GM19438 (cell line): ENCODE data around the gene CBX7.

Experiments
- ATAC-seq: cut with Tn5 transposase; IDR thresholded peaks from one replicate; pipeline ENCODE4 v1.9.1; 2021; ENCODE audit warnings: low read depth; ENCODE audit not compliant: unreplicated experiment

Gene CBX7

DNA sequence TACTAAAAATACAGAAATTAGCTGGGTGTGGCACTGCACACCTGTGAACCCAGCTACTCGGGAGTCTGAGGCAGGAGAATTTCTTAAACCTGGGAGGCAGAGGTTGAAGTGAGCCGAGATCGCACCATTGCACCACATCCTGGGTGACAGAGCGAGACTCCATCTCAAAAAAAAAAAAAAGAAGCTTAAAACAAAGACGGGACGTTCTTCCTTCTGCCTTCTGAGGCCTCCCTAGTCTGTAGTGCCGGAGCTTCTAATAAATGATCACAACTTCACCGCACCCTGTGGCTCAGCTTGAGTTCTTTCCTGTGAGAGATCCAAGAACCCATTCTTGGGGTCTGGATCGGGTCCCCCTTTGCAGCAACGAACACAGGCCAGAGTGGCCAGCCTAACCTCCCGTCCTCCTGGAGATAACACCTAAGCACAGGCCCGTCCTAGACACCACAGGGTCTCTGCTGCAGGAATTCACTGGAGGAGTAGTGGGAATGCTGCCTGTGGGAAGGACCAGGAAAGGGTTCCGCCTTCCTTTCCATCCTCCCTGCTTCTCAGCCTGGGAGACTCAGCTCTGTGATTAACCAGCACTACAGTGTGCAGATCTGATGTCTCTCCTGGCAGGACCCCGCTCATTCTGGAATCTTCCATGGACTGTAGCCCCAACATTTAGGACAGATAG, 57.6 kb downstream of the CBX7 start:
- no peak for ATAC-seq

DNA sequence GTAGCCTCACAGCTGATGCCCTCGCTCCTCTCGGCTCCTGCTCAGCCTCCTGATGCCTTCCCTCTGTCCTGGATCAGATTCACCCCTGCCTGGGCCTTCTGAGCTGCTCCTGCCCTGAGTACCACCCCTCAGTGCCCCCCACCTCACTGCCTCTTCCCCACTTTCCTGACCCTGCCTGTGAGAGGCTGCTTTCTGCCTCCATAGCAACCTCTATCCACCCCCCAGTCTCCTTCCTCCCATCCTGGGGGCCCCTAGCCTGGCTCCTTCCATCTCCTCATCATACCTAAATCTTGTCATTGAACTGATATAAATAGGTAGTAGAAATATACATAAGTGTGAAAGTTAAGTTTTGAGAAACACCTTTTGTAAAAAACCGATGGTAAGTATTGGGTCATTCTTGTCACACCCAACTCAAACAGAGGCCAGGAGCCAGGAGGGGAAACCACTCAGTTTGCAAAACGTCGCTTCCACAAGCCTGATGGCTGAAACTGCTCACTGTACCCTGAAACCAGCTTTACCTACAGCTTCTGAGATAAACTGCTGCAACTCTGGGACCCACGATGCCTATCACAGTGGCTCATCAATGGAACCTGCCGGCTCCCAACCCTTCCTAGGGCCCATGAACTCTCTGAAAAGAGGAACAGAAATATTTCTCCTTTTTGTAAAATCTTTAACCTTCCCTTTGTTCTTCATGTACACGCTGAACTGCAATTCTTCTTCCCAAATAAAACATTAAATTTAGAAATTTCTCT, 60.2 kb downstream of the CBX7 start:
- no peak for ATAC-seq

DNA sequence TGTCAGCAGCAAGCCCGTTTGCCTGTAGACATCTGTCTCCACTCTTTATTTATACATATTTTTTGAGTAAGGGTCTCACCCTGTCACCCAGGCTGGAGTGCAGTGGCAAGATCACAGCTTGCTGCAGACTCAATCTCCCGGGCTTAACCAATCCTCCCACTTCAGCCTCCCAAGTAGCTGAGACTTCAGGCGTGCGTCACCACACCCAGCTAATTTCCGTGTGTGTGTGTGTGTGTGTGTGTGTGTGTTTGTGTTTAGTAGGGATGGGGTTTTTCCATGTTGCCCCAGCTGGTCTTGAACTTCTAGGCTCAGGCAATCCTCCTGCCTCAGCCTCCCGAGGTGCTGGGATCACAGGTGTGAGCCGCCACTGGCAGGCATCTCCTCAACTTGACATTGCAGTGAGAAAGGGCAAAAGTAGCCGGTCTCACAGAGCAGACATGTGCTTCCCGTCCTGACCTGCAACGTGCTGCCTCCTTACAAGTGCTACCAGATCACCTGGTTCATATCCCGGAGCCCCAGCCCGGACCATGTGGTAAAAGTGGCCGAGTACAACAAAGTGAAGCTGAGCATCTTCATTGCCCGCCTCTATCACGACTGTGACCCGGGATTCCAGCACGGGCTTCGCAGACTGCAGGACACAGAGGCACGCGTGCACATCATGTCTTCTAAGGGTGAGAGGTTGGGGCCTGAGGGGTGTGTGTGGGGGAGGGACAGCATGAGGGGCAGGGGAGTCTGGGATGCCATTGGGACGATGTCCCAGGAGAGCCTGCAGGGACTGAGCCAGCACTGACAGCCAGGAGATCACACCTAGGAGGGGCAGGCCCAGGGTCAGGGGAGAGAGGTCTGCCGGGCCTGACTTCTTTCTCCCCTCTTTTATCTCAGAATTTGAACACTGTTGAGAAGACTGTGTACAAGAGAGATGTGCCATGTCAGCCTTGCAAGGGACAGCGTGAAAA, 61.1 kb downstream of the CBX7 start:
- ATAC-seq, result no peak

DNA sequence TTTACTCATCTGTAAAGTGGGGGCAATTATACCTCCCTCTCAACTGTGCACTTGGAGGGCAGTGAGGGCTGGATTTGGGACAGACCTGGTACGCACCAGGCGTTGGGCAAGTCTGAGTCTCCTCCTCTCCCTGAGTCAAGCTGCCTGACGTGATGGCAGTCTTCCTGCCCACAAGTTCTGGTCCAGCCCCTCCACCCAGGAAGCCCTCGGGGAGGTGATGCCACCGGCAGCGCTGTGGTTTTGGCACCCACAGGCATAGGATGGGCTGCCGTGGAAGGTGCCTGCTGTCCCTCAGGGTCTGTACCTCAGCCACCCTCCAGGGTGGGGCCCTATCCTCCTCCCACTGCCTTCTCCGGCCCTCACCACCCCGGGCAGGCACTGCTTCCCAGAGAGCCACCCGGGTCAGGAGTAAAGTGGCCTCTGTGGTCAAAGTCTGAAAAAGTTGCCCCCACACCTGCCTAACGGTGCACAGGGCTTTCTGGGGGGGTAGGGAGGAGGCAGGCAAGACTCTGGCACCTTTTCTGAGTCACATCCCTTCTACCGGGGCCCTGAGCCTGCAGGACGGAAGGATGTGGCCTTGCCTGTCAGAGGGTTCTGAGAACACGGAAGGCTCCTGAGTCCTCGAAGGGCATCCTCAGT, 61.9 kb downstream of the CBX7 start:
- no peak for ATAC-seq

DNA sequence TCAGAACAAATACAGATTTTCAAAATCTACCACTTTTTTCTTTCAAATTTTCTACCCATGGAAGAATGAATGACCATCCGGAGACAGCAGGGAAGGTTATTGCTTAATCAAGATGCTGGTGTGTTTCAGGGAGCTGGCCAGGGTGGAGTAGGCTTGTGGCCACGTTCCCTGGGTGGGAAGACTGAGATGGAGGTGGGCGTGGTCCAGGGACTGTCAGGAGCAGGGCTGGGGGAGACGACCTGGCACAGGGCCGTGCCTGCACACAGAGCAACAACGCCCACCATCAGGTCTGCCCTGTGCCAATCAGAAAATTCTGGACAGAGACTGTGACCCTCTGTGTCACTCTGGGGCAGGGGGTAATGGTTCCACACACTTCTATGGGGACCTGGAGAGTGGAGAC, 62.6 kb downstream of the CBX7 start:
- ATAC-seq, result no peak

DNA sequence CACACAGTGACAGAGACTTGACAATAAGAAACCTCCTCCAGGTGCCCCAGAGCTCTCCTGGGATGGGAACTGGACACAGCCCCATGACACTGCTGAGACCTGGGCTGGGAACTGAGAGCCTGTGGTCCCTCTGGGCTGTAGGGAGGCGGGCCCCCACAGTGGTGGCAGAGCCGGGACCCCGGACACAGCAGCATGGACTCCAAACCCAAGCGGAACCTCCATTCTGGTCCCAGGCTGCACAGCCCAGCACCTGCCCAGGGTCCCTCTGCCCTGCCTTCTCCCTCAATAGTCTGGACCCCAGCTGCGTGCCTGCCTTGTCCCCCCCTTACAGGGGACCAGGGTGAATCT, 63.8 kb downstream of the CBX7 start:
- no peak for ATAC-seq

DNA sequence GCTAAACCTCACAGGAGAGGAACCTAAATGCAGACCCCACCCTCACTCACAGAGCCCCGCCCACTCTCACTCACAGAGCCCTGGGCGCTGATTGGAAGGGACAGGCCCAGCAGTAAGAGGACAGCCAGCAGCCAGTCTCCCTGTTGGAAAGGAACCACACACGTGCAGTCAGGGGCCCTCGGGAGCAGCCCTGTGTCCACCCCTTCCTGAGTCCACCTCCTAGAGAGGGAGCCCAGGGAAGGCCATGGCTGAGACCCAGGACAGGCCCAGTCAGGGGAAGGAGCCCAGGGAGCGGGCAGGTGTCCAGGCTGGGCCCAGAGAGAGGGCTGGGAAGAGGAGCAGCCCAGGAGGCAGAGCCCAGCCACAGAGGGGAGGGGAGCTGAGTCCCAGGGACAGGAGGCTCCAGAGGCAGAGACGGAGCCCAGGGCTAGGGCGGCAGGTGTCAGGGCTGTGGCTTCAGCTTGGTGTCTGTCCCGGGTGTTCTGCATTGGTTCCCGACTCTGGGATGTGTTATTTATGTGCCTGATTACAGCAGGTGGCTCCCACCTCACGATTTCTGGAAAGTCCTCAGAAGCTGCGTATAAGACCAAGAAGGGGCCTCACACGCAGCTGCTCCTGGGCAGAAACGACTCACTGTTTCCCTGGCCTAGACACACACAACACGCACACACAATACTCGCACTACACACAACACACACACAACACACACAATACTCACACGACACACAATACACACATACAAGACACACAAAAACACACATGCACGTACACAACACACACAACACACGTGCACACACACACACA, 64.4 kb downstream of the CBX7 start:
- no peak for ATAC-seq

DNA sequence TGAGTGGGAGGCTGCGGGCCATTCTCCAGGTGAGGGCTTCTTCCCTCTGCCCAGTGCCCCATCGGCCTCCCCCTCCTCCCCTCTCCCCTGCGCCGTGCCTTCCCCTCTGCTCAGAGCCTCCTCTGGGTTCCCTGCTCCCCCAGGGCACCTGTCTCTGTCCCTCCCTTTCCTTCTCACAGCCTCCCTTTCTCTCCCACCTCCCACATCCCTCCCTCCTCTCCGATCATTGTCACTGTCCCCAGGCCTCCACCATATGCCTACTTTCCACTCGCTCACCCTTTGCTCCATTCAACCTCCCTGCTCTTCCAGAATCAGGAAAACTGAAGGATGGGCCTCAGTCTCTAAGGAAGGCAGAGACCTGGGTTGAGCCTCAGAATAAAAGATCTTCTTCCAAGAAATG, 65.4 kb downstream of the CBX7 start:
- ATAC-seq, result no peak

DNA sequence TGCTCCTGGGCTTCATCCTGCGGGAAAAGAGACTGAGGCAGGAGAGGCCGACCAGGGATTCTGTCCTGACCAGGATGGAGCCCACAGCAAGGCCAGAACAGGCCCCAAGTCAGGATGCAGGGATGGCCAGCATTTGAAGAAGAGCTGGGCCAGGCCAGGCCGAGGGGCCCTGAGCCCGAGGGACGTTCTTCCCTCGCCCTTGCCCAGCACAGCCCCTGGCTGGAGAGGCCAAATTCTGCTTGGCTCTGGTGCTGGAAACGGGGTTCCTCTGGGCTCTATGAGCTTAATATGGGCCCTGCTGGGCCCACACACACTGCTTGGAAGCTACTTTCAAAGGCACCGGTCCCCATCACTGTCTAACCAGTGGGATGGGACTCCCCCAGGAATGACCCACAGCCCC, 67.8 kb downstream of the CBX7 start:
- ATAC-seq, result no peak

DNA sequence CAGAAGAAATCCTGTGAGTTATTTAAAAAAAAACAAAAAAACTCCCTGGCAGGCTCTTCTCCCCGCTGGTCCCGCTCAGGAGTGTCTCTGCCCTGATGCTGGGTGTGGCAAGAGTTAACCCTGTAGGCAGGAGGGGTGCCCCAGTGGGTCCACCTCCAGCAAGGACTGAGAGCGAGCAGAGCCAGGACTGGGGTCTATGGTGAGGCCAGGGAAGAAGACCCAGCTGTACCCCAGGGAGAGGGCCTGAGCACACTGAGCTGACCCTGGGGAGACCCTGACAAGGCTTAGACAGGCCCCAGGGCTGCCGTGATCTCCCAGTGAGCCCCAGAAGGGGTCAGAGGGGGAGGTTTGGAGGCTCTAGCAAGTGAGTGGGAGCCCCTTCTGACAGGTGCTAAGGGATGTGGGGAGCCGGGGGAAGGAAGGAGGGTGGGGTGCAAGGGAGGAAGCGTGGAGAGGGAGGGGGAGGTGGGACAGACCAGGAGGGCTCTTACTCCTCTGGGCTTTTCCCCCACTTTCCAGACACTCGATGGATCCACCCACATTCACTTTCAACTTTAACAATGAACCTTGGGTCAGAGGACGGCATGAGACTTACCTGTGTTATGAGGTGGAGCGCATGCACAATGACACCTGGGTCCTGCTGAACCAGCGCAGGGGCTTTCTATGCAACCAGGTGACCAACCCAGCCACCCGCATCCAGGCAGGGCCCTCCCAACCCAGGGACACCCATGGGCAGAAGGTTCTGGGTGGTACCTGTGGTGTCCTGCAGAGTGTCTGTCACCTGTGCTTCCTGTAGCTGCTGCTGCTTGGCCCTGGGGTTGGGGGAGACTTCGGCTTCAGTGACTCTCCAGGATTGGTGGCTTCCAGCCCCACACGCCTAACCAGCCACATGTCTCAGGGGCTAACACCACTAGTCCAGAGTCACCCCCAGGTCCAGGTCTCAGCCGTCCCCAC, 69.0 kb downstream of the CBX7 start:
- ATAC-seq, result no peak

DNA sequence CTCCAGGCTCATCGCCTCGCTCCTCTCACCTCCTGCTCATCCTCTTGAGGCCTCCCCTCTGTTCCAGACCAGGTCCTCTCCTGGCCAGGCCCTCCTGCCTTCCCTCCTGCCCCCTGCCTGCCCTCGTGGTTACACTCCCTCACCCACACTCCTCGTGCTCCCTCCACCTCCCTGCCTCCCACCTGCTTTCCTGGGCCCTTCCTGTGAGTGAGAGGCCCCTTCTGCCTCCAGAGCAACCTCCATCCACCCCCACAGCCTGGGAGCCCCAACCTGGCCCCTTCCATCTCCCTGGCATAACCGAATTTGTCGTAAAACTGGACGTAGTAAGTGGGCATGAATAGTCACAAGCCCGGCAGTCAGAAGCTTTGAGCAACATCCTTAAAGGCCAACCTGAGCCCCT, 70.9 kb downstream of the CBX7 start:
- ATAC-seq, result no peak

DNA sequence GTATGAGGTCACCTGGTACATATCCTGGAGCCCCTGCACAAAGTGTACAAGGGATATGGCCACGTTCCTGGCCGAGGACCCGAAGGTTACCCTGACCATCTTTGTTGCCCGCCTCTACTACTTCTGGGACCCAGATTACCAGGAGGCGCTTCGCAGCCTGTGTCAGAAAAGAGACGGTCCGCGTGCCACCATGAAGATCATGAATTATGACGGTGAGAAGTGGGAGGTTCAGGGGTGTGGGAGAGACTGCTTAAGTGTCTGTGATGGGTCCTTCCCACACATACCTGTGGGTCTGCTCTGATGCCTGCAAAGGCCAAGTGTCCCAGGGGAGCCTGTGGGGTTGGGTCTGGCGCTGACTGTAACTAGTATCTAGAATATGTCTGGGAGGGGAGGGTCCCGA, 71.5 kb downstream of the CBX7 start:
- ATAC-seq, result no peak
